Panc1 (cell line): Measurements from ENCODE around the gene CROT.

ENCODE experiments used
- CTCF ChIP-seq: fragments of 450-650 bp; IDR thresholded peaks from 2 replicates; pipeline ENCODE4 v1.5.1; 2017; ENCODE audit warnings: mild to moderate bottlenecking
- POLR2AphosphoS5 ChIP-seq: IDR thresholded peaks from 2 replicates; pipeline ENCODE4 v1.6.1; 2012; ENCODE audit warnings: mild to moderate bottlenecking, low read depth, low read length, moderate library complexity
- TCF7L2 ChIP-seq: IDR thresholded peaks from 2 replicates; pipeline ENCODE4 v1.6.1; 2011; ENCODE audit warnings: mild to moderate bottlenecking, low read depth, low read length, inconsistent platforms
- TF ChIP-seq, protein P1 (sequence below), 2 experiments: IDR thresholded peaks; 2 replicates each; pipeline ENCODE4 v1.6.1; 2011 to 2012; ENCODE audit warnings: low read depth in 2 of 2, control low read depth in 1 of 2, low read length in 1 of 2, mild to moderate bottlenecking in 1 of 2, moderate library complexity in 1 of 2; ENCODE audit not compliant: insufficient read depth in 1 of 2

- TF ChIP-seq CTCF, result no peak
- TF ChIP-seq, protein P1, sequence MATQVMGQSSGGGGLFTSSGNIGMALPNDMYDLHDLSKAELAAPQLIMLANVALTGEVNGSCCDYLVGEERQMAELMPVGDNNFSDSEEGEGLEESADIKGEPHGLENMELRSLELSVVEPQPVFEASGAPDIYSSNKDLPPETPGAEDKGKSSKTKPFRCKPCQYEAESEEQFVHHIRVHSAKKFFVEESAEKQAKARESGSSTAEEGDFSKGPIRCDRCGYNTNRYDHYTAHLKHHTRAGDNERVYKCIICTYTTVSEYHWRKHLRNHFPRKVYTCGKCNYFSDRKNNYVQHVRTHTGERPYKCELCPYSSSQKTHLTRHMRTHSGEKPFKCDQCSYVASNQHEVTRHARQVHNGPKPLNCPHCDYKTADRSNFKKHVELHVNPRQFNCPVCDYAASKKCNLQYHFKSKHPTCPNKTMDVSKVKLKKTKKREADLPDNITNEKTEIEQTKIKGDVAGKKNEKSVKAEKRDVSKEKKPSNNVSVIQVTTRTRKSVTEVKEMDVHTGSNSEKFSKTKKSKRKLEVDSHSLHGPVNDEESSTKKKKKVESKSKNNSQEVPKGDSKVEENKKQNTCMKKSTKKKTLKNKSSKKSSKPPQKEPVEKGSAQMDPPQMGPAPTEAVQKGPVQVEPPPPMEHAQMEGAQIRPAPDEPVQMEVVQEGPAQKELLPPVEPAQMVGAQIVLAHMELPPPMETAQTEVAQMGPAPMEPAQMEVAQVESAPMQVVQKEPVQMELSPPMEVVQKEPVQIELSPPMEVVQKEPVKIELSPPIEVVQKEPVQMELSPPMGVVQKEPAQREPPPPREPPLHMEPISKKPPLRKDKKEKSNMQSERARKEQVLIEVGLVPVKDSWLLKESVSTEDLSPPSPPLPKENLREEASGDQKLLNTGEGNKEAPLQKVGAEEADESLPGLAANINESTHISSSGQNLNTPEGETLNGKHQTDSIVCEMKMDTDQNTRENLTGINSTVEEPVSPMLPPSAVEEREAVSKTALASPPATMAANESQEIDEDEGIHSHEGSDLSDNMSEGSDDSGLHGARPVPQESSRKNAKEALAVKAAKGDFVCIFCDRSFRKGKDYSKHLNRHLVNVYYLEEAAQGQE (IDR thresholded peaks at IDR 0.05; ENCODE audit: insufficient read depth in 1 of 2, low read depth in 2 of 2, low read length in 1 of 2), result no peak
- no peak for TF ChIP-seq POLR2AphosphoS5
- no peak for TF ChIP-seq TCF7L2
These were observed 23.8 kb downstream of the CROT start for GRCh38 chr7:87369216-87369615.
